Keratinocyte (primary cell): ENCODE results near the gene C1QL3. TPM values are rescaled to one million over a fixed set of nuclear protein-coding genes. Genes with fewer than 3 reads are reported as not detected.

ENCODE experiments used
- DNase-seq: peaks from one replicate; pipeline ENCODE4 v3.0.0-alpha.2; 2011; ENCODE audit warnings: low read depth, missing footprints, low spot score
- FAIRE-seq: peaks from 2 replicates; lab custom pipeline; 2011; peaks lifted over from hg19 to GRCh38; lab: Jason Lieb, UNC
- H2AFZ ChIP-seq: 2 replicates; pipeline ENCODE4 v1.6.0; 2012; ENCODE audit warnings: low read length, control low read depth, inconsistent platforms; ENCODE audit not compliant: control insufficient read depth
- H3K27ac ChIP-seq: 2 replicates; pipeline ENCODE4 v1.5.1; 2011; ENCODE audit warnings: low read length; ENCODE audit not compliant: control insufficient read depth, insufficient read depth
- H3K27me3 ChIP-seq: 3 replicates; pipeline ENCODE4 v1.6.0; 2011; ENCODE audit warnings: low read length; ENCODE audit not compliant: control insufficient read depth, insufficient read depth; ENCODE audit errors: extremely low read depth
- H3K36me3 ChIP-seq, 2 experiments: 2 replicates in 1 of 2; 3 replicates in 1 of 2; pipeline ENCODE4 v1.5.1; 2011; ENCODE audit warnings: low read length in 2 of 2, mild to moderate bottlenecking in 1 of 2; ENCODE audit not compliant: control insufficient read depth in 2 of 2, insufficient read depth in 2 of 2; ENCODE audit errors: extremely low read depth in 1 of 2
- H3K4me1 ChIP-seq: 3 replicates; pipeline ENCODE4 v1.5.1; 2011; ENCODE audit warnings: low read length; ENCODE audit not compliant: control insufficient read depth, insufficient read depth; ENCODE audit errors: extremely low read depth
- H3K4me2 ChIP-seq: 3 replicates; pipeline ENCODE4 v1.6.0; 2011; ENCODE audit warnings: low read depth, low read length; ENCODE audit not compliant: control insufficient read depth, insufficient read depth; ENCODE audit errors: extremely low read depth
- H3K4me3 ChIP-seq, 3 experiments: fragments of 200-600 bp in 1 of 3; sonication (generic) in 1 of 3; 2 replicates in 2 of 3; 3 replicates in 1 of 3; pipeline ENCODE4 v1.5.1; 2011 to 2016; ENCODE audit warnings: low read length in 3 of 3, mild to moderate bottlenecking in 3 of 3, control low read depth in 2 of 3, inconsistent platforms in 1 of 3, low read depth in 1 of 3, mixed read lengths in 1 of 3, mixed run types in 1 of 3, moderate library complexity in 1 of 3; ENCODE audit not compliant: control insufficient read depth in 2 of 3, insufficient read depth in 2 of 3; ENCODE audit errors: extremely low read depth in 1 of 3
- H3K79me2 ChIP-seq: 2 replicates; pipeline ENCODE4 v1.6.0; 2012; ENCODE audit warnings: low read length; ENCODE audit not compliant: control insufficient read depth, insufficient read depth
- H3K9ac ChIP-seq: 3 replicates; pipeline ENCODE4 v1.6.0; 2011; ENCODE audit warnings: low read length; ENCODE audit not compliant: control insufficient read depth, insufficient read depth; ENCODE audit errors: extremely low read depth
- H3K9me1 ChIP-seq: 3 replicates; pipeline ENCODE4 v1.6.0; 2011; ENCODE audit warnings: low read length; ENCODE audit not compliant: control insufficient read depth, insufficient read depth; ENCODE audit errors: extremely low read depth
- H3K9me3 ChIP-seq: 2 replicates; pipeline ENCODE4 v1.5.1; 2012; ENCODE audit warnings: low read depth, low read length; ENCODE audit not compliant: control insufficient read depth
- H4K20me1 ChIP-seq: 3 replicates; pipeline ENCODE4 v1.6.0; 2011; ENCODE audit warnings: low read length; ENCODE audit not compliant: control insufficient read depth, insufficient read depth; ENCODE audit errors: extremely low read depth
- CTCF ChIP-seq, 3 experiments: IDR thresholded peaks in 1 of 3; conservative IDR thresholded peaks in 1 of 3; optimal IDR thresholded peaks in 1 of 3; 2 replicates in 2 of 3; 3 replicates in 1 of 3; pipeline versions ENCODE3 to v1.5.1; 2011; ENCODE audit warnings: low read length in 3 of 3, mild to moderate bottlenecking in 3 of 3, moderate library complexity in 2 of 3, control low read depth in 1 of 3, inconsistent platforms in 1 of 3; ENCODE audit not compliant: insufficient read depth in 2 of 3; ENCODE audit errors: extremely low read depth in 1 of 3
- EZH2 ChIP-seq: IDR thresholded peaks from one replicate; pipeline ENCODE4 v1.6.1; 2012; ENCODE audit warnings: inconsistent platforms, mild to moderate bottlenecking, low read length, moderate library complexity
- dilution Hi-C: fragments of 300-500 bp; cut with MboI; formaldehyde crosslinking; loops from one replicate; pipeline ENCODE4 v1.7.0; 2020; ENCODE audit warnings: low sequenced_read_pairs; ENCODE audit not compliant: extremely low pct_ligation_motif_present
- polyA plus RNA-seq, 5 experiments: library from polyadenylated mRNA; depleted of rRNA in 3 of 5; stranded (reverse) in 3 of 5; stranded (forward) in 1 of 5; unstranded in 1 of 5; fragments of >200 nt; gene quantifications; 1 replicate in 1 of 5; 2 replicates in 3 of 5; 3 replicates in 1 of 5; pipeline versions ENCODE4 v1.2.1 to v1.2.3, GENCODE V29; 2011 to 2012; ENCODE audit warnings: missing spikeins in 2 of 5, low read depth in 1 of 5, low replicate concordance in 1 of 5

Gene C1QL3
- polyA plus RNA-seq, 1 donor (not counting 4 experiments of a cell fraction or from before 2014, with no cell fraction given): not detected

GRCh38 chr10:16519250-16519907 lies 2.3 kb downstream of the C1QL3 start:
- dilution Hi-C loops: no loop called here
- H4K20me1 ChIP-seq: no peaks in the 10 kb centered on the region
- no peak overlapping the region for H3K4me3 ChIP-seq
- TF ChIP-seq EZH2: peak; percentile 68
- TF ChIP-seq CTCF (optimal IDR thresholded peaks at IDR 0.05 in 1 of 3, IDR thresholded peaks at IDR 0.05 in 1 of 3, conservative IDR thresholded peaks at IDR 0.05 in 1 of 3; ENCODE audit: extremely low read depth in 1 of 3, insufficient read depth in 2 of 3, low read length in 3 of 3): no peak
- H2AFZ ChIP-seq: no peak overlapping the region
- FAIRE-seq (no peak), DNase-seq (no peak)
- H3K4me2 ChIP-seq: no peak overlapping the region
- peaks cover 36% of the 10 kb centered on the region for H3K27me3 ChIP-seq
- H3K79me2 ChIP-seq: no peaks in the 10 kb centered on the region
- H3K9me1 ChIP-seq: no peaks in the 10 kb centered on the region
- no peaks in the 10 kb centered on the region for H3K4me1 ChIP-seq
- H3K9ac ChIP-seq: no peak overlapping the region
- no peaks in the 10 kb centered on the region for H3K9me3 ChIP-seq
- H3K27ac ChIP-seq: no peak overlapping the region
- H3K36me3 ChIP-seq: no peaks in the 10 kb centered on the region

GRCh38 chr10:16518822-16519221 lies 2.9 kb downstream of the C1QL3 start:
- Histone ChIP-seq H3K9me1 (no peaks in the 10 kb centered on the region), H3K4me3 (no peak overlapping the region), H2AFZ (no peak overlapping the region), H3K27ac (no peak overlapping the region), H3K4me1 (no peaks in the 10 kb centered on the region), H3K4me2 (no peak overlapping the region), H3K36me3 (no peaks in the 10 kb centered on the region), H3K27me3 (peaks cover 36% of the 10 kb centered on the region), H4K20me1 (no peaks in the 10 kb centered on the region), H3K79me2 (no peaks in the 10 kb centered on the region), H3K9ac (no peak overlapping the region), H3K9me3 (no peaks in the 10 kb centered on the region)
- dilution Hi-C loops: no loop called here
- no peak for TF ChIP-seq EZH2
- TF ChIP-seq CTCF (optimal IDR thresholded peaks at IDR 0.05 in 1 of 3, IDR thresholded peaks at IDR 0.05 in 1 of 3, conservative IDR thresholded peaks at IDR 0.05 in 1 of 3; ENCODE audit: extremely low read depth in 1 of 3, insufficient read depth in 2 of 3, low read length in 3 of 3): peak in 2 of 3 experiments; percentile 11
- DNase-seq: no peak
- FAIRE-seq: no peak
